ENCODE data around the gene CTSF. TPM values are rescaled to one million over a fixed set of nuclear protein-coding genes. Genes with fewer than 3 reads are reported as not detected.

Gene CTSF
- total and polyA plus RNA-seq, 2 of the 13 experiments (the other 11 are each of a cell fraction or from before 2014, with no cell fraction given): not detected

- TF ChIP-seq ZNF614 (CRISPR knock-in tag; IDR thresholded peaks at IDR 0.05; ENCODE audit: borderline replicate concordance) (0 out of 2 replicates have a peak, but pooled peaks have one; percentile 17), CEBPB (IDR thresholded peaks at IDR 0.05; ENCODE audit: borderline replicate concordance, low read depth, low read length) (peak; percentile 63; the same call in 1 of the 2 replicates), NCOA2 (CRISPR knock-in tag; IDR thresholded peaks at IDR 0.05) (peak; percentile 59; the same call in 1 of the 2 replicates), ZFP36L1 (CRISPR knock-in tag; IDR thresholded peaks at IDR 0.05) (no peak), ZNF281 (CRISPR knock-in tag; IDR thresholded peaks at IDR 0.05; ENCODE audit: borderline replicate concordance) (no peak), GATAD2A (CRISPR knock-in tag; IDR thresholded peaks at IDR 0.05) (0 out of 2 replicates have a peak, but pooled peaks have one; percentile 16), ARID5B (CRISPR knock-in tag; IDR thresholded peaks at IDR 0.05) (peak; percentile 47; the same call in 1 of the 2 replicates), ARID3A (IDR thresholded peaks at IDR 0.05; ENCODE audit: low read depth, low read length) (peak; percentile 45; the same call in 1 of the 2 replicates), HDAC2 (CRISPR knock-in tag; IDR thresholded peaks at IDR 0.05) (peak; percentile 28; the same call in 1 of the 2 replicates), HOXA7 (CRISPR knock-in tag; IDR thresholded peaks at IDR 0.05) (no peak), ZNF652 (CRISPR knock-in tag; IDR thresholded peaks at IDR 0.05; ENCODE audit: borderline replicate concordance, low read depth) (0 out of 2 replicates have a peak, but pooled peaks have one; percentile 15), ZNF703 (CRISPR knock-in tag; IDR thresholded peaks at IDR 0.05; ENCODE audit: borderline replicate concordance) (no peak), ZBTB25 (CRISPR knock-in tag; IDR thresholded peaks at IDR 0.05) (no peak), SIX4 (CRISPR knock-in tag; IDR thresholded peaks at IDR 0.05) (peak; percentile 82), NCOR1 (IDR thresholded peaks at IDR 0.05; ENCODE audit: borderline replicate concordance, low read length) (peak; percentile 75; the same call in 1 of the 2 replicates), DMAP1 (CRISPR knock-in tag; IDR thresholded peaks at IDR 0.05) (no peak), NR0B2 (CRISPR knock-in tag; IDR thresholded peaks at IDR 0.05) (no peak), TCF7 (IDR thresholded peaks at IDR 0.05; ENCODE audit: low read depth) (peak; percentile 77), MIXL1 (CRISPR knock-in tag; IDR thresholded peaks at IDR 0.05) (peak; percentile 49; the same call in 1 of the 2 replicates), SALL2 (CRISPR knock-in tag; IDR thresholded peaks at IDR 0.05) (no peak)
These were observed 21.7 kb upstream of the CTSF start (continued) for GRCh38 chr11:66589996-66590675.
